Hypothalamus (tissue), 51 donors: ENCODE data around the gene PIAS1.
"Not testable (repeated sequence)": the region's sequence is repeated elsewhere in the genome, so short reads cannot be mapped to it uniquely, and the experiment has no call there.

Experiments
- DNase-seq, 51 donors: peaks; one replicate each; lab custom pipeline; 2025; lab: John Stamatoyannopoulos, UW

The PIAS1 gene

DNA sequence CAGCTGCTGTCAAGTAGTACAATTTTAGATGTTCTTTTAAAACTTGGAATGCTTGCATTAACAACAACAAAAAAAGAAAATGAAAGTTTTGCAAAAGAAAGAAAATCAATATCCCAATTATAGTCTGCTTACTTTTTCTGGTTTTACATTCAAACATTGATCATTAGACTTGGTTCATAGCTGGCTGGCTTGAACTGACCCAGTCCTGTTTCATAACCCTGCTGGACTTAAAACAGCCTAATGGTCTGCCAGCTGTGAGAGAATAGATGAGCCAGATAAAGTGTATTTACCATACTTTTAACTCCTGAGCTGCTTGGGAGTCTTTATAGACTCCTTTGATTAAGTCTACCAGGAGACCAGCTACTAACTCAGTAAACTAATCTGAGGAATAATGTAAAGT lies 59.2 kb downstream of the PIAS1 start:
- no peak for DNase-seq

- DNase-seq: no peak
Measured at GRCh38 chr15:68113751-68114150, 59.6 kb downstream of the PIAS1 start.

- no peak for DNase-seq
Measured at GRCh38 chr15:68114356-68114755, 60.2 kb downstream of the PIAS1 start.

- DNase-seq: no peak
Measured at GRCh38 chr15:68114840-68115239, 60.7 kb downstream of the PIAS1 start.

- no peak for DNase-seq
Measured at GRCh38 chr15:68124700-68125099, 70.6 kb downstream of the PIAS1 start.

DNA sequence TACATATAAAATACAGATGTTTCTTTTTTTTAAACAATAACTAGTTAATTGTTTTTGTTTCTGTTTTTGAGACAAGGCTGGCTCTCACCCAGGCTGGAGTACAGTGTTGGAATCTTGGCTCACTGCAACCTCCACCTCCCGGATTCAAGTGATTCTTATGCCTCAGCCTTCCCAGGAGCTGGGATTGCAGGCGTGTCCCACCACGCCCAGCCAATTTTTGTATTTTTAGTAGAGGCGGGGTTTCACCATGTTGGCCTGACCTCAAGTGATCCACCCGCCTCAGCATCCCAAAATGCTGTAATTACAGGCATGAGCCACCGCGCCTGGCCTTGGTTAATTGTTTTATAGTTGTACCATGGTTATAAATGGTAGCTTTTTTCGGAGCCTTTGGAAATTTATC lies 72.3 kb downstream of the PIAS1 start:
- no peak for DNase-seq

DNA sequence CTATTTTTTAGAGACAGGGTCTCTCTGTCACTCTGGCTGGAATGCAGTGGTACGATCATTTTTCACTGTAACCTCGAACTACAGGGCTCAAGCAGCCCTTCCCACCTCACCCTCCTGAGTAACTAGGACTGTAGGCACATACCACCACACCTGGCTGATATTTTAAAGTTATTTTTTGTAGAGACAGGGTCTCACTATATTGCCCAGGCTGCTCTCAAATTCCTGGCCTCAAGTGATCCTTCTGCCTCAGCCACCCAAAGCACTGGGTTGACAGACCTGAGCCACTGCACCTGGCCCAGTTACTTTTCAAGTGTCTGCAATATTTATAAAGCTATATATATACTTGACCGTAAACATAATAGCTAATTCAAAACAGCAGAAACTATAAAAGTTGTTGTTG lies 75.0 kb downstream of the PIAS1 start:
- DNase-seq: no peak

GRCh38 chr15:68130851-68131250 lies 76.7 kb downstream of the PIAS1 start:
- DNase-seq: no peak

DNA sequence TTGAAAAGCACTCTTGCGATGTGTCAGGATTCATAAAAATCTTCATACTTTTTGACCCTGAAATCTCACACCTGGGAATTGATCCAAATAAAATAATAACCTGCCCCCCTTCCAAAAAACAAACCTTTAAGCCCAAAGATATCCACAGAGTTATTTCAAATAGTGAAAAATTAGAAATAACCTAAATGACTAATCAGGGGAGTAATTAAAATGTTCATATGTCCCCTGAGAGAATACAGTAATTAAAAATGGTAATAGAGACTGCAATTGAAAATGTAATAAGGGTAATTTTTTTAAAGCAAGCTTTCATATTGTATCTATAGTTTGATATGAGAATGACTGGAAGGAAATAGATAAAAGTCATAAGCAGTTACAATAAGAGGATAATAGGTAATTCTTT lies 83.0 kb downstream of the PIAS1 start:
- no peak for DNase-seq

DNA sequence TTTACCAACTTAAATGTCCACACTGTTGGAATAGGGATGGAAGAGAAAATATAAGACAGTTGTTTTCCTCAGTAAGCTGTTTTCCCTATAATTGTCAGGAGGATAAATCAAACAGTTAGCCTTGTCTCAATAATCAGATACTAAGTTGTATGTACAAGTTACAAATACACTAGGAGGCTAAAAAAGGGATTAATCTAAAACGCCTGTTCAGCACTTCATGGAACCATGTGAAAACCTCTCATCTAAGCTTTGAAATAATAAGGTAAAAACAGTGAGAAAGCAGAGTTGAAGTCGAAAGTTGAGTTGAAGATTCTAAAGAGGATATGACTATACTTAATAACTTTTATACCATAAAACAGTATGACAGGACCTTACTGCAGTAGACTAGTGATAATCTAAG lies 89.0 kb downstream of the PIAS1 start:
- no peak for DNase-seq

DNA sequence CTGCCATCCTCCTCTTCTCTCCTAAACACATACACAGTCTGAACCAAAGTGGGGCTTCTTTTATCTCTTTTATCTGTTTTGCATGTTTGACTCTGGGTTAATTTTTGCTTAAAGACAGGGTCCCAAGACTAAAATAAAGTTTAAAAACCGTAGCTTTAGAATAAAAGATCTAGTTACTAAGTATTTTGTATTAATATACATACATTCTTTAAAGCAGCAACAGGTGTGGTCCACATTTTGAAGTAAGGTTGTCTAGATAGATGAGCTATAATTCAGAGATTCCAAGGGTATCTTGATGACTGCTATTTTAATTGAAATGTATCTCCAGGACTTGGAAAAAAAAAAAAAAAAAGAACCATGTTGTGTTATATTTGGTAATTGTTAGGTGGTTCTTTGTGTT lies 89.7 kb downstream of the PIAS1 start:
- no peak for DNase-seq

GRCh38 chr15:68145706-68146105 lies 91.6 kb downstream of the PIAS1 start:
- no peak for DNase-seq

DNA sequence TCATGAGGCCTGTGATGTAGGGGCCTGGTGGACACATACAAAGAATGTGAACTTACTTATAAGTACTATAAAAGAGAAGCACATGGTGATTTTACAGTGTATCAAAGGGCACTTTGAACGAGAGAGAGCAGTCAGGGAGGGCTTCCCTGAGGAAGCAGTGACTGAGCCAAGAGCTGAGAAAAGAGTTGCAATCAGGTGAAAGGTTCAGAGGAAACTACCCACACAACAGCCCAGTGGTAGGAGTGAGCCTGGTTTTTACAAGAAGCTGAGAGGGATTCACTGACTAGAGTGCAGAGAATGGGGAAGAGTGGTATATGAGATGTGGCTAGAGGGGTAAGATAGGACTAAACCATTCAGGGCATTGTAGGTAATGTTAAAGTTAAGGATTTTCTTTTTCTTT lies 93.9 kb downstream of the PIAS1 start:
- DNase-seq: no peak

DNA sequence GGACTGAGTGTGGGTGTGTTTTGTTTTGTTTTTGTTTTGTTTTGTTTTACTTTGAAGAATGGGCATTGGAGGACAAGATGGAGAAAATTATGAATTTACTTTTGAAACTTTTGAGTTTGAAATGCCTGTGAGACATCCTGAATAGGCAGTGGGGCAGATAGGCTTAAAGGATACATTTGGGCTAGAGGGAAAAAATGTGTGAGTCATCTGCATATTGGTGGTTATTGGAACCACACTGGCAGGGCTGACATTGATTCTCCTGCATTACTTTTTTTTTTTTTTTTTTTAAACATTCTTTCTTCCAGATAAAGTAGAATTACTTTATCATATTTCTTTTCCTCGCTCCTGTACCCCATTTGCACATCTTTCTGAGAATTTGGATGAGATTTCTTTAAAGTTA lies 94.9 kb downstream of the PIAS1 start:
- DNase-seq: no peak

DNA sequence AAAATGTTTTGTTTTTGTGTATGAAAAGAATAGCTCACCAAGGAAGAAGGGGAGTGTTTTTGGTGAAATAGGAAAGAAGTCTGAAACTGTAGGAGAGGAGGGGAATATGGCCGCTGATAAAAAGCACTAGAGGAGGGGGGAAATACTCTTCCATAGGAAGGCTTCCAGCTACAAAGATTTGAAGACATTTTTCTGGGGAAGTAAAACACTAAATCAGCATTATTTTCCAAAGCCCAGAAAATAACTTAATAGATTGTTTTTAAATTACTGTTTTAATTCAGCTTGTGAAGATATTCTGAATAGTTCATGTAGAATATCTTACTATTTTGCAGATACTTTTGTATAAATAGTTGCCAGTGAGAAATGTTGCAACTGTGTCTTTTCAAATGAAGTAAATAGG lies 96.1 kb downstream of the PIAS1 start:
- no peak for DNase-seq

GRCh38 chr15:68151277-68151676 lies 97.2 kb downstream of the PIAS1 start:
- DNase-seq: no peak

GRCh38 chr15:68152342-68152741 lies 98.2 kb downstream of the PIAS1 start:
- DNase-seq: no peak

DNA sequence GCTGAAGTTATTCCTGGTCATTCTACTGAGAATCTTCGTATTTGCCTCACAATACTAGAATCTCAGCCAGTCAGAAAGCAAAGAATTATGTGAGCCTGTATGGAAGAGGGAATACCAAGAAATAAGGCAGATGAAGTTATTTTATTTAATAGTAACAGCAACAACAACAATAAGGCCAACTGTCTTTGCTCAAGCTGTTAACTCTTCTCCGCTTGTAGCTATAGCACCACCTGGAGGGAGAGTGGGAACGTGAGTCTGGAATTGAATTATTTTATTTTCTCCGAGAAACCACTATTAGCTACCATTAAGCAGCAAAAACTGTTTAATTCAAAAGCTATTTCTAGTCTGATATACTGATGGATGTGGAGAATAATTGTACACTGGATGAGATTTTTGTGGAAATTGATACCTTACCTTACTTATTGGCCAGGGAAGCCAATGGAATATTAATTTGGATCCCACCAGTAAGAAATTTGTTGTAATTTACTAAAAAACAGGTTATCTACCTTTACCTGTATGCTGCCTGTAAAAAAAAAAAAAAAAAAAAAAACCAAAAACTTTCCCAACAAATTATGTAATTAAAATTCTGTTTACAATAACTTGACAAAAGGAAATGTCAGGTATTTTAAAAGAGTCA lies 100.9 kb downstream of the PIAS1 start:
- DNase-seq: peak in 11 of 51 donors; percentile 0 to 55 (median 6)

GRCh38 chr15:68157074-68157473 lies 103.0 kb downstream of the PIAS1 start:
- no peak for DNase-seq

DNA sequence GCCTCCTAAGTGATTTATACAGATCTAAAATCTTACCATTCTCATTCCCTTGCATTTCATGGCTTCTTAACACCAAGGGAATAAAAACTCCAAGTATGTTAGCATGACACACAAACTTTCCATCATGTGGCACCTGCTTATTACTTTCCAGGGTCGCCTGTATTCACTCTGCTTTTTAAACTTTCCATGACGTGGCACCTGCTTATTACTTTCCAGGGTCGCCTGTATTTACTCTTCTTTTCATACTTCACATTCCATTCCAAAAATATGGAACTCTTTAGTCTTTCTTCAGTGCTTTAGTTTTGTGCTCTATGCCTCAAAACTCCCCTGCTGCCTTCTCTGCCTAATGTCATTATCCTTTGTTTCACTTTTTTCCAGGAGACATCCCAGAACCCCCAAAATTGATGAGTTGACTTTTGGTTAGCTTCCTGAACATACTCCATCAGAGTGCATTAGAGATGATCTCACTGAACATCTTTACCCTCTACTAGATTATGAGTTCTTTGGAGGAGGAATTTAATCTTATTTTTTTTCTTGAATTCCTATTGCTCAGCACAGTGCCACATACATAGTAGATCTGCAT lies 104.0 kb downstream of the PIAS1 start:
- DNase-seq: no peak

DNA sequence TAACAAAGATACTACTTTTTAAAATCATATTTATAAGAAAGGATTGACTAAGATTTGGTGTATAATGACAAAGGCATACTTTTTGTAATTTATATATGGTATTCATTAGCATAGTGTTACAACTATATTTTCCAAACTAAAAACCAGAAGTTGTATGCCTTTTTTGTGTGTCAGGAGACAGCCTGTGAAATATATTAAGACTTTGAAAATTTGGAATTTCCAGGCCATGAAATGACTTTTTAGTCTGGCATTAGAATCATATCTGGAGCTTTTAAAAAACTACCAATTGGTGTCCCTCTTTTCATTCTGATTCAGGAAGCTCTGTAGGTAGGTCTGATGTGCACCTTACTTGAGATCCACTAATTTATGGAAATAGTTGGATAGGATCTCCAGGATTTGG lies 109.1 kb downstream of the PIAS1 start:
- DNase-seq: no peak

GRCh38 chr15:68166847-68167246 lies 112.7 kb downstream of the PIAS1 start:
- no peak for DNase-seq

DNA sequence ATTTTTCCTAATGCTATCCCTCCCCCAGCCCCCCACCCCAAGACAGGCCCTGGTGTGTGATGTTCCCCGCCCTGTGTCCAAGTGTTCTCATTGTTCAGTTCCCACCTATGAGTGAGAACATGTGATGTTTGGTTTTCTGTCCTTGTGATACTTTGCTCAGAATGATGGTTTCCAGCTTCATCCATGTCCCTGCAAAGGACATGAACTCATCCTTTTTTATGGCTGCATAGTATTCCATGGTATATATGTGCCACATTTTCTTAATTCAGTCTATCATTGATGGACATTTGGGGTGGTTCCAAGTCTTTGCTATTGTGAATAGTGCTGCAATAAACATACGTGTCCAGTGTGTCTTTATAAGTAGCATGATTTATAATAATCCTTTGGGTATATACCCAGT lies 117.9 kb downstream of the PIAS1 start:
- DNase-seq: not testable (repeated sequence)
